Upper lobe of right lung (tissue), 1 donor: Measurements from ENCODE around the gene LAP3. TPM values are rescaled to one million over a fixed set of nuclear protein-coding genes. Genes with fewer than 3 reads are reported as not detected.

Source experiments
- ATAC-seq: fragments of 200-7000 bp; cut with Tn5 transposase; one replicate; pipeline ENCODE4 v1.9.1; 2020; ENCODE audit warnings: mild to moderate bottlenecking, moderate library complexity
- DNase-seq: peaks from one replicate; pipeline ENCODE4 v3.0.0-alpha.2; 2020
- H3K27ac ChIP-seq: fragments of 200-600 bp; one replicate; pipeline ENCODE4 v1.8.0; 2022
- H3K27me3 ChIP-seq: fragments of 200-600 bp; one replicate; pipeline ENCODE4 v1.8.0; 2022; ENCODE audit warnings: mild to moderate bottlenecking
- H3K36me3 ChIP-seq: fragments of 200-600 bp; one replicate; pipeline ENCODE4 v1.8.0; 2022
- H3K4me1 ChIP-seq: fragments of 200-600 bp; one replicate; pipeline ENCODE4 v1.8.0; 2022
- H3K4me3 ChIP-seq: fragments of 200-600 bp; one replicate; pipeline ENCODE4 v1.8.0; 2022; ENCODE audit warnings: mild to moderate bottlenecking
- H3K9me3 ChIP-seq: fragments of 200-600 bp; one replicate; pipeline ENCODE4 v1.8.0; 2022
- CTCF ChIP-seq: fragments of 200-600 bp; IDR thresholded peaks from one replicate; pipeline ENCODE4 v1.8.0; 2022; ENCODE audit warnings: antibody characterized with exemption
- intact Hi-C: fragments of 100-400 bp; cut with DNase I; formaldehyde crosslinking; loops from one replicate; pipeline ENCODE4 v1.11.0; 2022
- total RNA-seq: library from RNA; stranded (reverse); fragmentation: NEBNext Ultra II Directional; extraction: Animal tissue kit (Norgen Biotek cat#: 25700); gene quantifications from one replicate; pipeline ENCODE4 v1.2.1, GENCODE V29; 2021
- donor health status: DM: no; HTN: yes; CAD: no; lungs with severe emphysema.

LAP3 gene
- total RNA-seq, 1 donor from 2014 or later, result 97.6 TPM

- TF ChIP-seq CTCF, result no peak
- no peak for DNase-seq
- Histone ChIP-seq H3K27ac (no peak overlapping the region), H3K4me3 (no peak overlapping the region), H3K36me3 (peaks cover 98% of the 10 kb centered on the region), H3K9me3 (no peaks in the 10 kb centered on the region), H3K4me1 (no peaks in the 10 kb centered on the region), H3K27me3 (no peaks in the 10 kb centered on the region)
- no peak for ATAC-seq
- intact Hi-C loops, result no loop called here
Measured at GRCh38 chr4:17589355-17589754, 12.4 kb downstream of the LAP3 start.

- H3K36me3 ChIP-seq, result peaks cover 100% of the 10 kb centered on the region
- H3K4me3 ChIP-seq, result no peak overlapping the region
- no peaks in the 10 kb centered on the region for H3K9me3 ChIP-seq
- no peaks in the 10 kb centered on the region for H3K4me1 ChIP-seq
- DNase-seq (no peak), ATAC-seq (peak; percentile 87)
- no peaks in the 10 kb centered on the region for H3K27me3 ChIP-seq
- H3K27ac ChIP-seq, result no peak overlapping the region
- intact Hi-C loops, result no loop called here
- no peak for TF ChIP-seq CTCF
Measured at GRCh38 chr4:17595471-17596005, 18.5 kb downstream of the LAP3 start.

GRCh38 chr4:17597517-17597916 lies 20.5 kb downstream of the LAP3 start:
- H3K27me3 ChIP-seq, result no peaks in the 10 kb centered on the region
- H3K36me3 ChIP-seq, result peaks cover 100% of the 10 kb centered on the region
- no peak for DNase-seq
- H3K9me3 ChIP-seq, result no peaks in the 10 kb centered on the region
- no peak overlapping the region for H3K27ac ChIP-seq
- TF ChIP-seq CTCF, result no peak
- H3K4me1 ChIP-seq, result no peaks in the 10 kb centered on the region
- H3K4me3 ChIP-seq, result no peak overlapping the region
- no peak for ATAC-seq
- intact Hi-C loops, result no loop called here

GRCh38 chr4:17599826-17600225 lies 22.8 kb downstream of the LAP3 start:
- intact Hi-C loops, result no loop called here
- no peak for DNase-seq

GRCh38 chr4:17605236-17605635 lies 28.2 kb downstream of the LAP3 start:
- Histone ChIP-seq H3K36me3 (peaks cover 79% of the 10 kb centered on the region), H3K27ac (no peak overlapping the region), H3K27me3 (no peaks in the 10 kb centered on the region), H3K4me3 (no peak overlapping the region), H3K9me3 (no peaks in the 10 kb centered on the region), H3K4me1 (no peaks in the 10 kb centered on the region)
- no peak for TF ChIP-seq CTCF
- ATAC-seq (no peak), DNase-seq (no peak)
- intact Hi-C loops, result no loop called here

More at GRCh38 chr4:17599826-17600225, 22.8 kb downstream of the LAP3 start:
- no peaks in the 10 kb centered on the region for H3K27me3 ChIP-seq
- H3K9me3 ChIP-seq, result no peaks in the 10 kb centered on the region
- H3K4me1 ChIP-seq, result no peaks in the 10 kb centered on the region
- peaks cover 93% of the 10 kb centered on the region for H3K36me3 ChIP-seq
- no peak for TF ChIP-seq CTCF
- no peak overlapping the region for H3K27ac ChIP-seq
- H3K4me3 ChIP-seq, result no peak overlapping the region
- no peak for ATAC-seq
